GM19193 (cell line): ENCODE measurements around the gene UQCC5.
A peak's percentile ranks its signal among the peaks of the same experiment; 100 is the strongest.

Experiments used
- POLR2A ChIP-seq: IDR thresholded peaks from 4 replicates; pipeline ENCODE4 v1.6.1; 2011; ENCODE audit not compliant: insufficient read depth, insufficient read length; ENCODE audit errors: extremely low read depth

UQCC5 gene

GRCh38 chr3:52536369-52537164, at the start of gene UQCC5:
Gene UQCC5, plus strand, starts transcription at chr3:52536605. Its CDS starts 151 bp downstream, at chr3:52536756.
- TF ChIP-seq POLR2A: peak; percentile 99

GRCh38 chr3:52487050-52487787, 49.2 kb upstream of the UQCC5 start:
- no peak for TF ChIP-seq POLR2A

- no peak for TF ChIP-seq POLR2A
These were observed 48.4 kb upstream of the UQCC5 start for GRCh38 chr3:52487788-52488691.

- no peak for TF ChIP-seq POLR2A
These were observed 47.7 kb upstream of the UQCC5 start for GRCh38 chr3:52488746-52489145.

- no peak for TF ChIP-seq POLR2A
These were observed 47.0 kb upstream of the UQCC5 start for GRCh38 chr3:52489453-52489852.

- TF ChIP-seq POLR2A: no peak
These were observed 46.1 kb upstream of the UQCC5 start for GRCh38 chr3:52490035-52490938.

- TF ChIP-seq POLR2A: no peak
These were observed 45.4 kb upstream of the UQCC5 start for GRCh38 chr3:52490939-52491526.

- TF ChIP-seq POLR2A: no peak
These were observed 44.3 kb upstream of the UQCC5 start for GRCh38 chr3:52492059-52492458.

GRCh38 chr3:52493232-52494017, 43.0 kb upstream of the UQCC5 start:
- TF ChIP-seq POLR2A: no peak

- no peak for TF ChIP-seq POLR2A
These were observed 42.0 kb upstream of the UQCC5 start for GRCh38 chr3:52494445-52494844.

GRCh38 chr3:52494886-52495495, 41.4 kb upstream of the UQCC5 start, which contains the start of gene STAB1:
Gene STAB1, plus strand, starts transcription at chr3:52495338. Its CDS starts 76 bp downstream, at chr3:52495414.
- no peak for TF ChIP-seq POLR2A
